Breast epithelium (tissue), 4 donors: Measurements from ENCODE around the gene METTL9. TPM values are rescaled to one million over a fixed set of nuclear protein-coding genes. Genes with fewer than 3 reads are reported as not detected.
"Not testable (repeated sequence)": the region's sequence is repeated elsewhere in the genome, so short reads cannot be mapped to it uniquely, and the experiment has no call there.

Experiments
- DNase-seq, 2 donors: peaks; one replicate each; pipeline ENCODE4 v3.0.0-alpha.2; 2019; ENCODE audit warnings: low spot score in 2 of 2
- H3K27ac ChIP-seq, 2 donors: fragments of 200-600 bp; sonication (generic) in 1 of 2; one replicate each; pipeline ENCODE4 v1.5.1; 2016 to 2019; ENCODE audit warnings: mild to moderate bottlenecking in 1 of 2
- H3K27me3 ChIP-seq, 2 donors: fragments of 200-600 bp; sonication (generic) in 1 of 2; one replicate each; pipeline versions ENCODE4 v1.5.1 to v1.6.0; 2017 to 2019; ENCODE audit warnings: control low read depth in 1 of 2, mild to moderate bottlenecking in 1 of 2
- H3K36me3 ChIP-seq: fragments of 200-600 bp; one replicate; pipeline ENCODE4 v1.5.1; 2019
- H3K4me1 ChIP-seq, 2 donors: fragments of 200-600 bp; sonication (generic); one replicate each; pipeline ENCODE4 v1.5.1; 2016 to 2019; ENCODE audit warnings: control low read depth in 1 of 2
- H3K4me3 ChIP-seq, 3 donors: fragments of 200-600 bp; sonication (generic); 1 replicate in 2 of 3; 2 replicates in 1 of 3; pipeline ENCODE4 v1.5.1; 2016 to 2019; ENCODE audit warnings: mild to moderate bottlenecking in 3 of 3, moderate library complexity in 2 of 3
- H3K9me3 ChIP-seq, 2 donors: fragments of 200-600 bp; sonication (generic) in 1 of 2; one replicate each; pipeline ENCODE4 v1.5.1; 2016 to 2019; ENCODE audit warnings: control low read depth in 1 of 2
- CTCF ChIP-seq, 3 donors: fragments of 450-650 bp; IDR thresholded peaks; one replicate each; pipeline ENCODE4 v1.5.1; 2016 to 2017; ENCODE audit warnings: antibody characterized with exemption in 3 of 3, mild to moderate bottlenecking in 3 of 3, moderate library complexity in 3 of 3
- POLR2A ChIP-seq: fragments of 450-650 bp; IDR thresholded peaks from one replicate; pipeline ENCODE4 v1.6.1; 2016; ENCODE audit warnings: antibody characterized with exemption, mild to moderate bottlenecking, moderate library complexity
- POLR2AphosphoS5 ChIP-seq, 3 donors: sonication (generic); formaldehyde crosslinking; IDR thresholded peaks; one replicate each; pipeline ENCODE4 v1.6.1; 2017; ENCODE audit warnings: antibody characterized with exemption in 3 of 3
- intact Hi-C: fragments of 100-400 bp; cut with DNase I; formaldehyde crosslinking; loops from one replicate; pipeline ENCODE4 v1.15.1; 2023; ENCODE audit warnings: low total_unique reads
- total RNA-seq, 3 donors: library from RNA; depleted of rRNA; stranded (reverse); fragments of >200 nt; gene quantifications; one replicate each; pipeline ENCODE4 v1.1.0, GENCODE V29; 2016

METTL9 gene
- total RNA-seq, 3 donors from 2014 or later, result 121 to 162 (median 136) TPM

- no peak for DNase-seq
- Histone ChIP-seq H3K36me3 (no peaks in the 10 kb centered on the region), H3K4me1 (no peaks in the 10 kb centered on the region), H3K9me3 (no peaks in the 10 kb centered on the region), H3K27me3 (no peaks in the 10 kb centered on the region), H3K27ac (peak overlapping the region in 1 of 2 donors; percentile 10), H3K4me3 (no peak overlapping the region)
- no peak for TF ChIP-seq CTCF (IDR thresholded peaks at IDR 0.05)
- TF ChIP-seq POLR2A, result no peak
- no peak for TF ChIP-seq POLR2AphosphoS5 (IDR thresholded peaks at IDR 0.05)
- intact Hi-C loops, result no loop called here
These were observed 48.3 kb downstream of the METTL9 start for GRCh38 chr16:21647562-21648164.

GRCh38 chr16:21649826-21650406, 50.5 kb downstream of the METTL9 start:
- H3K9me3 ChIP-seq, H3K27ac ChIP-seq, DNase-seq, H3K4me1 ChIP-seq, intact Hi-C loops, H3K36me3 ChIP-seq, H3K4me3 ChIP-seq, H3K27me3 ChIP-seq: not testable (repeated sequence)

DNA sequence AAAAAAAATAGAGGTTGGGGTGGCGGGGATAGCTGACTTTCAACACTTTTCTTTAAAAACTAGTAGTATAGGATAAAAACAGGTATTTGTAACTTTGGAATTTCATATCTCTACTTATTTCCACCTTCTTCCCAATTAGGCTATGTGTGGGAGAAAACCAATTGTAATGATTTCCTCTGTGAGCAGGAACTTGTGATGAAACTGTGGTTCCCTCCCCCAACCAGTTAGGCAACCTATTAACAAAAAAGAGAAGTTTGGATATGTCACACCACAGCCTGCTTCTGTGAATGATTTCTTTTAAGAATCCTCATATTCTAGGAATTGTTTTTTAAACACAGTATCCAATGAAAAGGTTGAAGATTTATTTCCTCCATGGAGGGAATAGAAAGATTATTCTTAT, 51.1 kb downstream of the METTL9 start:
- H3K9me3 ChIP-seq, result no peaks in the 10 kb centered on the region
- no peaks in the 10 kb centered on the region for H3K27me3 ChIP-seq
- H3K27ac ChIP-seq, result no peak overlapping the region
- H3K4me1 ChIP-seq, result no peaks in the 10 kb centered on the region
- no peak for TF ChIP-seq POLR2AphosphoS5 (IDR thresholded peaks at IDR 0.05)
- TF ChIP-seq CTCF (IDR thresholded peaks at IDR 0.05), result no peak
- TF ChIP-seq POLR2A, result no peak
- intact Hi-C loops, result no loop called here
- DNase-seq, result no peak
- no peak overlapping the region for H3K4me3 ChIP-seq
- no peaks in the 10 kb centered on the region for H3K36me3 ChIP-seq

- Histone ChIP-seq H3K4me1 (no peaks in the 10 kb centered on the region), H3K36me3 (no peaks in the 10 kb centered on the region), H3K4me3 (no peak overlapping the region), H3K9me3 (no peaks in the 10 kb centered on the region), H3K27me3 (no peaks in the 10 kb centered on the region), H3K27ac (no peak overlapping the region)
- TF ChIP-seq POLR2AphosphoS5 (IDR thresholded peaks at IDR 0.05), result no peak
- TF ChIP-seq POLR2A, result no peak
- TF ChIP-seq CTCF (IDR thresholded peaks at IDR 0.05), result no peak
- no peak for DNase-seq
- intact Hi-C loops, result no loop called here
These were observed 52.1 kb downstream of the METTL9 start for GRCh38 chr16:21651515-21651914.

DNA sequence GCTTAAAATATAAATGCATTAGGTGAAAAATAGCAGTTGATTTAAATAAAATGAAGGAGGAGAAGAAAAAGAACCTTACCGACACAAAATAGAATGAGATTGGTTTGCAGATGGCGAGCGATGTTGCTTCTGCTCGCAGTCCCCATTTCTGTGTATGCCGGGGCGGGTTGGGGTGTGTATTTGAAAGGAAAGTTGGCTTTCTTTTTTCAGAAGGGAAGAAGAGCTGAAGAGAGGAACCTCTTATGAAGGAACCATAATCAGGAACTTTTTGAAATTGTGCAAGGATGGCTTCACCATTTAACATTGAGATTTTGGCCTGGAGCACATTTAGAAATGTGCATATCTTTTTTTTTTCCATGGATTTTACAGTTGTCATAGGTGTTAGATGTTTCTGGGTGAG, 53.1 kb downstream of the METTL9 start, which contains the start of gene IGSF6:
TSS of gene IGSF6 (minus strand) at position 156 of the 400 bp plus-strand sequence. CDS start at position 146, 10 bp downstream.
- H3K4me3 ChIP-seq, result no peak within 1 kb of the TSS
- H3K4me1 ChIP-seq, result no peaks in the 10 kb centered on the region
- no peaks in the 10 kb centered on the region for H3K36me3 ChIP-seq
- DNase-seq, result no peak
- no peak for TF ChIP-seq CTCF (IDR thresholded peaks at IDR 0.05)
- no peak for TF ChIP-seq POLR2AphosphoS5 (IDR thresholded peaks at IDR 0.05)
- TF ChIP-seq POLR2A, result no peak
- intact Hi-C loops, result no loop called here
- H3K27me3 ChIP-seq, result no peaks in the 10 kb centered on the region
- H3K9me3 ChIP-seq, result no peaks in the 10 kb centered on the region
- H3K27ac ChIP-seq, result no peak within 1 kb of the TSS
